ENCODE results near the gene LAMB3.

Gene LAMB3

GRCh38 chr1:209630383-209631225 is 21.6 kb downstream of the LAMB3 start:
- no peak for DNase-seq

GRCh38 chr1:209629621-209630382 is 22.4 kb downstream of the LAMB3 start:
- no peak for DNase-seq

GRCh38 chr1:209628618-209629299 is 23.5 kb downstream of the LAMB3 start:
- DNase-seq: no peak

GRCh38 chr1:209627732-209628196 is 24.5 kb downstream of the LAMB3 start:
- DNase-seq: peak in 1 of 2 experiments; percentile 6

- DNase-seq: peak in 1 of 2 experiments; percentile 2
These were observed 25.0 kb downstream of the LAMB3 start for GRCh38 chr1:209627027-209627731.

- DNase-seq: no peak
These were observed 25.7 kb downstream of the LAMB3 start for GRCh38 chr1:209626346-209627026.

GRCh38 chr1:209625791-209626285 is 26.4 kb downstream of the LAMB3 start:
- no peak for DNase-seq

GRCh38 chr1:209624558-209625549 is 27.4 kb downstream of the LAMB3 start:
- DNase-seq: no peak

GRCh38 chr1:209622841-209623829 is 29.1 kb downstream of the LAMB3 start:
- no peak for DNase-seq

- DNase-seq: no peak
These were observed 30.2 kb downstream of the LAMB3 start for GRCh38 chr1:209621741-209622655.

GRCh38 chr1:209621286-209621685 is 30.9 kb downstream of the LAMB3 start:
- no peak for DNase-seq

GRCh38 chr1:209620487-209620884 is 31.7 kb downstream of the LAMB3 start:
- DNase-seq: no peak

GRCh38 chr1:209619696-209620486 is 32.3 kb downstream of the LAMB3 start:
- DNase-seq: no peak

GRCh38 chr1:209618756-209619420 is 33.3 kb downstream of the LAMB3 start:
- DNase-seq: no peak

GRCh38 chr1:209618291-209618690 is 33.9 kb downstream of the LAMB3 start:
- DNase-seq: no peak

- DNase-seq: no peak
These were observed 34.5 kb downstream of the LAMB3 start for GRCh38 chr1:209617755-209618154.
